Measurements from ENCODE around the gene ART1.
A peak's percentile ranks its signal among the peaks of the same experiment; 100 is the strongest.
"Not testable (repeated sequence)": the region's sequence is repeated elsewhere in the genome, so short reads cannot be mapped to it uniquely, and the experiment has no call there.

ART1 gene

GRCh38 chr11:3632070-3632660 lies 12.8 kb upstream of the ART1 start:
- DNase-seq (ENCODE audit: low read depth in 3 of 3) = no peak

GRCh38 chr11:3635641-3636375 lies 9.1 kb upstream of the ART1 start:
- DNase-seq (ENCODE audit: low read depth in 3 of 3) = no peak

- DNase-seq (ENCODE audit: low read depth in 3 of 3) = no peak
Measured at GRCh38 chr11:3637201-3637600, 7.7 kb upstream of the ART1 start.

- DNase-seq (ENCODE audit: low read depth in 3 of 3) = no peak
Measured at GRCh38 chr11:3638513-3638912, 6.4 kb upstream of the ART1 start.

GRCh38 chr11:3639841-3640240 lies 5.1 kb upstream of the ART1 start:
- DNase-seq (ENCODE audit: low read depth in 3 of 3) = no peak

GRCh38 chr11:3641191-3641590 lies 3.7 kb upstream of the ART1 start:
- no peak for DNase-seq (ENCODE audit: low read depth in 3 of 3)

- no peak for DNase-seq (ENCODE audit: low read depth in 3 of 3)
Measured at GRCh38 chr11:3641701-3642070, 3.2 kb upstream of the ART1 start, which contains the start of gene ART5. Gene ART5 (minus strand): TSS chr11:3641992. CDS start chr11:3641862, 130 bp downstream.

- DNase-seq (ENCODE audit: low read depth in 3 of 3) = peak; percentile 25 to 61 (median 51)
Measured at GRCh38 chr11:3642071-3642951, 2.6 kb upstream of the ART1 start.

GRCh38 chr11:3643102-3643546 lies 1.8 kb upstream of the ART1 start:
- DNase-seq (ENCODE audit: low read depth in 3 of 3) = not testable (repeated sequence)

GRCh38 chr11:3645552-3645951 lies 624 bp downstream of the ART1 start:
- DNase-seq (ENCODE audit: low read depth in 3 of 3) = no peak

- not testable (repeated sequence) for DNase-seq (ENCODE audit: low read depth in 3 of 3)
Measured at GRCh38 chr11:3648843-3649242, 3.9 kb downstream of the ART1 start.

- DNase-seq (ENCODE audit: low read depth in 3 of 3) = not testable (repeated sequence)
Measured at GRCh38 chr11:3649374-3649773, 4.4 kb downstream of the ART1 start.

- DNase-seq (ENCODE audit: low read depth in 3 of 3) = not testable (repeated sequence)
Measured at GRCh38 chr11:3652514-3652913, 7.6 kb downstream of the ART1 start.

GRCh38 chr11:3655547-3655946 lies 10.6 kb downstream of the ART1 start:
- DNase-seq (ENCODE audit: low read depth in 3 of 3) = no peak

- DNase-seq (ENCODE audit: low read depth in 3 of 3) = not testable (repeated sequence)
Measured at GRCh38 chr11:3657331-3657730, 12.4 kb downstream of the ART1 start.

GRCh38 chr11:3658252-3658651 lies 13.3 kb downstream of the ART1 start:
- DNase-seq (ENCODE audit: low read depth in 3 of 3) = no peak

GRCh38 chr11:3659595-3660515 lies 14.9 kb downstream of the ART1 start:
- DNase-seq (ENCODE audit: low read depth in 3 of 3) = no peak

- no peak for DNase-seq (ENCODE audit: low read depth in 3 of 3)
Measured at GRCh38 chr11:3660960-3661359, 16.0 kb downstream of the ART1 start.

- DNase-seq (ENCODE audit: low read depth in 3 of 3) = no peak
Measured at GRCh38 chr11:3662856-3663255, 17.9 kb downstream of the ART1 start.

GRCh38 chr11:3664032-3664630 lies 19.2 kb downstream of the ART1 start:
- no peak for DNase-seq (ENCODE audit: low read depth in 3 of 3)
